Thoracic aorta (tissue), 2 donors: ENCODE data around the gene PRDM10. TPM values are rescaled to one million over a fixed set of nuclear protein-coding genes. Genes with fewer than 3 reads are reported as not detected.
"Not testable (repeated sequence)": the region's sequence is repeated elsewhere in the genome, so short reads cannot be mapped to it uniquely, and the experiment has no call there.

Experiments used
- ATAC-seq: fragments of 150-250 bp; one replicate; pipeline ENCODE4 v1.8.0; 2017; ENCODE audit warnings: low read depth; ENCODE audit not compliant: insufficient number of reproducible peaks, low FRiP score
- DNase-seq: peaks from one replicate; pipeline ENCODE4 v3.0.0-alpha.2; 2020; ENCODE audit warnings: low spot score
- H3K27ac ChIP-seq, 2 donors: fragments of 200-600 bp; sonication (generic); 1 replicate in 1 of 2; 2 replicates in 1 of 2; pipeline ENCODE4 v1.5.1; 2016; ENCODE audit warnings: mild to moderate bottlenecking in 2 of 2, moderate library complexity in 2 of 2
- H3K27me3 ChIP-seq: fragments of 200-600 bp; sonication (generic); replicated peaks from 2 replicates; pipeline ENCODE4 v1.6.0; 2016; ENCODE audit warnings: mild to moderate bottlenecking; ENCODE audit not compliant: insufficient read depth
- H3K36me3 ChIP-seq: fragments of 200-600 bp; sonication (generic); one replicate; pipeline ENCODE4 v1.5.1; 2016
- H3K4me1 ChIP-seq, 2 donors: fragments of 200-600 bp; sonication (generic); 1 replicate in 1 of 2; 2 replicates in 1 of 2; pipeline versions ENCODE4 v1.5.1 to v1.6.0; 2016; ENCODE audit warnings: low read depth in 2 of 2, mild to moderate bottlenecking in 1 of 2; ENCODE audit not compliant: control insufficient read depth in 1 of 2
- H3K4me3 ChIP-seq: fragments of 200-600 bp; sonication (generic); 2 replicates; pipeline ENCODE4 v1.5.1; 2016; ENCODE audit warnings: mild to moderate bottlenecking
- H3K9me3 ChIP-seq: fragments of 200-600 bp; sonication (generic); 2 replicates; pipeline ENCODE4 v1.5.1; 2016
- total RNA-seq, 2 donors: library from RNA; depleted of rRNA; stranded (reverse); fragments of >200 nt; gene quantifications; one replicate each; pipeline versions ENCODE4 v1.1.0 to v1.2.3, GENCODE V29; 2016
- TF ChIP-seq, protein P1 (sequence below): fragments of 200-600 bp; sonication (generic); IDR thresholded peaks from one replicate; pipeline ENCODE4 v1.5.1; 2019; ENCODE audit warnings: antibody characterized with exemption

The PRDM10 gene
- total RNA-seq, 2 donors from 2014 or later, result 8.8 to 10.4 TPM

DNA sequence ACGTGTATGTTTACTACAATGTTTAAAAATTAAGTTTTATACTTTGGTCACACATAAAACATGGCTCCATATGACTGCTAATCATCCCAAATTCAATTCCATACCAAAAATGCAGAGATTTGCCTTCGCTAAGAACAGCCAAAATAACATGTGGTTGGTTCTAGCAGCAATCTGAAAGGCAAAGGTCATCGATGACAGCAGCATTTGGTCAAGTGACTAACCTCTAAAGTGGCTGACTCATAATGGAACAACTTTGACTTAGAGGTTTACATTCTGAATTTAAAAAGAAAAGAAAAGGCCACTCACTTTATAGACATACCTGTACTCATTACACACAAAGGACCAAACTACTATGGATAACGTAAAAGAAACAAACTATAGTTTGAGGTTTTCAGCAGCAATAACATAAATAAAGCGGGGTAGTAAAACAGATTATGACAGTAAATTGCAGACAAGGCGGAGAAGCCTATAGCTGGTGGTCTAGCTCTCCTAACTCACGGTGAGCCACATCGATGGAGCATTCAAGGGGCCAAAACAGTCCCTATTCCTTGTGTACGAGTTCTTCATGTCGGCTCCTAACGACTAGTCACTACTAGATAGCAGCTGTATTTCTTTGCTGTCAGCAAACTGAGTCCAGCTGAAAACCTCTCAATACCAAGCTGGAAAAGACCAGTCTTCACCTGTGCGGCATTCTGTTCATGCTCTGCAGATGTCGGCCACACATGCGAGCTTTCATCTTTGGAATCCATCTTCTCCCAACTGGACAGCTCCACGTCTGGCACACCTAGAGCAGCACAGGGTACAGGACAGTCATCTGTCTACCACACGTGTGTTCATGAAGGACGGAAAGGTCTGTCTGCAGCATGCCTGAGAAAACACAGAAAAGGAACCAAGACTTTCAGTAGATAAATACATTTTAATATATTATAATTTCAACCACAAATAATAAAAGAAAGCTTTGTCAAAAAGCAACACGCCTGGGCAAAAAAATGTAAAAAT, 42.1 kb downstream of the PRDM10 start:
- Histone ChIP-seq H3K4me1 (no peaks in the 10 kb centered on the region), H3K27ac (no peak overlapping the region), H3K4me3 (no peak overlapping the region), H3K27me3 (no peaks in the 10 kb centered on the region), H3K36me3 (peaks cover 18% of the 10 kb centered on the region), H3K9me3 (no peaks in the 10 kb centered on the region)
- TF ChIP-seq, protein P1, sequence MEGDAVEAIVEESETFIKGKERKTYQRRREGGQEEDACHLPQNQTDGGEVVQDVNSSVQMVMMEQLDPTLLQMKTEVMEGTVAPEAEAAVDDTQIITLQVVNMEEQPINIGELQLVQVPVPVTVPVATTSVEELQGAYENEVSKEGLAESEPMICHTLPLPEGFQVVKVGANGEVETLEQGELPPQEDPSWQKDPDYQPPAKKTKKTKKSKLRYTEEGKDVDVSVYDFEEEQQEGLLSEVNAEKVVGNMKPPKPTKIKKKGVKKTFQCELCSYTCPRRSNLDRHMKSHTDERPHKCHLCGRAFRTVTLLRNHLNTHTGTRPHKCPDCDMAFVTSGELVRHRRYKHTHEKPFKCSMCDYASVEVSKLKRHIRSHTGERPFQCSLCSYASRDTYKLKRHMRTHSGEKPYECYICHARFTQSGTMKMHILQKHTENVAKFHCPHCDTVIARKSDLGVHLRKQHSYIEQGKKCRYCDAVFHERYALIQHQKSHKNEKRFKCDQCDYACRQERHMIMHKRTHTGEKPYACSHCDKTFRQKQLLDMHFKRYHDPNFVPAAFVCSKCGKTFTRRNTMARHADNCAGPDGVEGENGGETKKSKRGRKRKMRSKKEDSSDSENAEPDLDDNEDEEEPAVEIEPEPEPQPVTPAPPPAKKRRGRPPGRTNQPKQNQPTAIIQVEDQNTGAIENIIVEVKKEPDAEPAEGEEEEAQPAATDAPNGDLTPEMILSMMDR, result no peak
- DNase-seq (no peak), ATAC-seq (no peak)

DNA sequence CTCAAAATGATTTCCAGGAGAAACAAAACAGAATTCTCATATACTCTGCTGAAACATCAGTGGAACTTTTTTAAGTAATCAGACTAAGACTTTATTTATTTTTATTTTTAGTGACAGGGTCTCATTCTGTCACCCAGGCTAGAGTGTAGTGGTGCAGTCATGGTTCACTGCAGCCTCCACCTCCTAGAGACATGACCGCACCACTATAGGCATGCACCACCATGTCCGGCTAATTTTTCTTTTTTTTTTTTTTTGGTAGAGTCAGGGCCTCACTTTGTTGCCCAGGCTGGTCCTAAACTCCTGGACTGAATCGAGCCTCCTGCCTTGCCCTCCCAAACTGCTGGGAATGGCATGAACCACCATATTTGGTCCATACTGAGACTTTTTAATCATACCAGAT, 42.9 kb downstream of the PRDM10 start:
- Histone ChIP-seq H3K36me3 (peaks cover 18% of the 10 kb centered on the region), H3K4me3 (no peak overlapping the region), H3K9me3 (no peaks in the 10 kb centered on the region), H3K27ac (no peak overlapping the region), H3K27me3 (no peaks in the 10 kb centered on the region), H3K4me1 (no peaks in the 10 kb centered on the region)
- ATAC-seq, result no peak
- no peak for DNase-seq
- TF ChIP-seq, protein P1, result no peak

DNA sequence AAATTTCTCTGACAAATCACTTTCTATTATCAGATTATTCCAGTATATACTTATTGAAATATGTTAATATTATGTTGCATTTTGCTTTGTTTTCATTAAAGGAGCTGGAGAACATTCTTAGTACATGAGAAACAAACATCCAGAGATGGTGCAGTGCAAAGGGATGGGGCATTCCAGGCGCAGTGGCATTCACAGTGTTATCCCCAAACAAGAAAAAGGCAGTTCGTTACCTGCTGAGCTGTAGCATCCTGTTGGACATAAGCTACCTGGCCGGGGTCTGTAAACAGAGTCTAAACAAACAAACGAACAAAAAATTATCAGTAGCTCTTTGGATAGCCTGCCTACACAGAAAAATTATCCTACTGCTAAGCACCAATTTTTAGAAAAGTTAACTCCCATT, 47.4 kb downstream of the PRDM10 start:
- no peak for ATAC-seq
- Histone ChIP-seq H3K4me1 (no peaks in the 10 kb centered on the region), H3K9me3 (no peaks in the 10 kb centered on the region), H3K27ac (no peak overlapping the region), H3K4me3 (no peak overlapping the region), H3K36me3 (peaks cover 12% of the 10 kb centered on the region), H3K27me3 (no peaks in the 10 kb centered on the region)
- TF ChIP-seq, protein P1, result no peak
- DNase-seq, result no peak

DNA sequence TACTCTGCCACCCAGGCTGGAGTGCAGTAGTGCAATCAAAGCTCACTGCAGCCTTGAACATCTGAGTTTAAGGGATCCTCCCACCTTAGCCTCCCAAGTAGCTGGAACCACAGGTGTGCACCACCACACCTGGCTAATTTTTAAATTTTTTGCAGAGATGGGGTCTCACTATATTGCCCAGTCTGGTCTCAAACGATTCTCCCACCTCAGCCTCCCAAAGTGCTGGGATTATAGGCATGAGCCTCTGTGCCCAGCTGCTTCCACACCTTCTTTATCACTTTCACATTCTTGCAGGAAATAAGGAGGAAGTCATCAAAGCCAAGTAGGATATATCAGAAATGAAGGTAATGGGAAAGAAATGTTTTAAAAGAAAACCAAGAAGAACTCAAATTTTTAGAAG, 47.9 kb downstream of the PRDM10 start:
- H3K27ac ChIP-seq, H3K4me1 ChIP-seq, DNase-seq, H3K27me3 ChIP-seq, ATAC-seq, H3K4me3 ChIP-seq, H3K9me3 ChIP-seq, H3K36me3 ChIP-seq: not testable (repeated sequence)

DNA sequence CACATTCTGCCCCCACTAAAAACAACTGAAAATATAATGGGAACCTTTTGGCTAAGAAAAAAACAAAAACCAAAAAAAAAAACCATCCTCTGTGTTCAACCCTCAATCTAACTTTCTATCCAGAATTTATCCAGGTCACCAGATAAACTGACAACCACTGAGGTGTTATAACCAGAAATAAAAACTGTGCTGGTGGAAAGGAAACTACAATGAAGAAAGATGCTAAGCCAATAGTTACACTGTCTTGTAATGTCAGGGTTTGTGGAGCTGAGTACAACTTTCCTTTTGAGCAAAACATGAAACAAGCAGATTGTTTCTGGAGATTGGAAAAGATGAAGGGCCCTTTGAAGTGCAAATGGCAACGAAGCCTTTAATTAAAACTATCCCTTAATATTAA, 50.8 kb downstream of the PRDM10 start:
- no peaks in the 10 kb centered on the region for H3K36me3 ChIP-seq
- no peaks in the 10 kb centered on the region for H3K27me3 ChIP-seq
- TF ChIP-seq, protein P1, result no peak
- no peak overlapping the region for H3K27ac ChIP-seq
- H3K4me3 ChIP-seq, result no peak overlapping the region
- no peaks in the 10 kb centered on the region for H3K4me1 ChIP-seq
- DNase-seq, result no peak
- no peak for ATAC-seq
- no peaks in the 10 kb centered on the region for H3K9me3 ChIP-seq
